SW 1271 (cell line): ENCODE measurements around the gene TMEM178A.
"Not testable (repeated sequence)": the region's sequence is repeated elsewhere in the genome, so short reads cannot be mapped to it uniquely, and the experiment has no call there.

Experiments used
- DNase-seq, 2 experiments: peaks; one replicate each; lab custom pipeline; 2025; lab: John Stamatoyannopoulos, UW

Gene TMEM178A

GRCh38 chr2:39648580-39648979, 17.1 kb upstream of the TMEM178A start:
- no peak for DNase-seq

GRCh38 chr2:39649511-39649910, 16.2 kb upstream of the TMEM178A start:
- no peak for DNase-seq

GRCh38 chr2:39650468-39650867, 15.2 kb upstream of the TMEM178A start:
- no peak for DNase-seq

DNA sequence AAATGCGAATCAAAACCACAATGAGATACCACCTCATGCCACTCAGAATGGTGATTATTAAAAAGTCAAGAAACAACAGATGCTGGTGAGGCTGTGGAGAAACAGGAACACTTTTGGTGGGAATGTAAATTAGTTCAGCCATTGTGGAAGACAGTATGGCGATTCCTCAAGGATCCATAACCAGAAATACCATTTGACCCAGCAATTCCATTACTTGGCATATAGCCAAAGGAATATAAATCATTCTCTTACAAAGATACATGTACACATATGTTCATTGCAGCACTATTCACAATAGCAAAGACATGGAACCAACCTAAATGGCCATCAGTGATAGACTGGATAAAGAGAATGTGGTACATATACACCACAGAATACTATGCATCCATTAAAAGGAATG, 9.5 kb upstream of the TMEM178A start:
- DNase-seq = not testable (repeated sequence)

- DNase-seq = no peak
These were observed 8.3 kb upstream of the TMEM178A start for GRCh38 chr2:39657287-39657937.

DNA sequence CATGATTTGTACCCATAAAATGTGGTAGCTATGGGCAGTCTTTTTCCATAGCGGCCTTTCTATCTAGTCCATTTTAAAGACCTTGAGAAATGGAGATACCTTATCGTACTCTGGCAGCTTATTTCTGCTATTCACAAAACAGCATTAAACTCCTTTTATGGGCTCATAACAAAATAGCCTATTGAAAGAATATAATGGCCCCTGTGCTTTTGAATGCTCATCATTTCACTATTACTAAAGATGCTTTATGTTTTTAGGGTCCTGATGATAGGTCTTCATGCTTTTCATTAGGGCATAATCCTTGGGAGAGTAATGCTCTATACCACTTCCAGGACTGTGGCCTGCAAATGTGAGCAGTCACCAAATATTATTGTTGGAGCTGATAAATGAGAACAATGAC, 7.3 kb upstream of the TMEM178A start:
- DNase-seq = no peak

- DNase-seq = no peak
These were observed 5.7 kb upstream of the TMEM178A start for GRCh38 chr2:39659765-39660611.

DNA sequence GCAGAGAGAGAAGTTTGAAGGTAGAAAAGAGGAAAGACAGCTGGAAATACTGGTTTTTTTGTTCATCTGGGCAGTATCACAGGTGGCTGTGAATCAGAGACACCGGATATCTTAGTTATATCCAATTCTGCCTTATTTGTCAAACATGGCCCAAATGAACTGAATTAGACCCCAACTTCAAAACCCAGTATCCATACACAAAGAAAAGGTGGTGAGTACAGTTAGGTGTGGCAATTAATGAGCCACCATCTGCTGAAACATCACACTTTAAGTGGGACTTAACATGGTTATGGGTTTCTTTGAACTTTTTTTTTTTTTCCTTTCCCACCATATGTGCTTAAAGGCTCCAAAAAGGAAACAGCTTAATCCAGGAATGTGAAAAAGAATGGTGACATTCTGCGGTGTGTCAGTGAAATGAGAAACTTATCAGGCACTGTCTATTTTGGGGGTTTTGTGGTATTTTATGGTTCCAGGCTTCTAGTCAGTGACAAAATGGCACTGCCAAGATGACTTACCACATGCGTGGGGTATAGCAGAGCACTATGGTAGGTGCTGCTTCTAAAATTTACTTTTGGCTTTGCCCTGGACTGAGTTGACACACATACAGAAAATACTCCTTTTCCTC, 5.0 kb upstream of the TMEM178A start:
- DNase-seq = no peak

GRCh38 chr2:39661826-39662225, 3.9 kb upstream of the TMEM178A start:
- no peak for DNase-seq

DNA sequence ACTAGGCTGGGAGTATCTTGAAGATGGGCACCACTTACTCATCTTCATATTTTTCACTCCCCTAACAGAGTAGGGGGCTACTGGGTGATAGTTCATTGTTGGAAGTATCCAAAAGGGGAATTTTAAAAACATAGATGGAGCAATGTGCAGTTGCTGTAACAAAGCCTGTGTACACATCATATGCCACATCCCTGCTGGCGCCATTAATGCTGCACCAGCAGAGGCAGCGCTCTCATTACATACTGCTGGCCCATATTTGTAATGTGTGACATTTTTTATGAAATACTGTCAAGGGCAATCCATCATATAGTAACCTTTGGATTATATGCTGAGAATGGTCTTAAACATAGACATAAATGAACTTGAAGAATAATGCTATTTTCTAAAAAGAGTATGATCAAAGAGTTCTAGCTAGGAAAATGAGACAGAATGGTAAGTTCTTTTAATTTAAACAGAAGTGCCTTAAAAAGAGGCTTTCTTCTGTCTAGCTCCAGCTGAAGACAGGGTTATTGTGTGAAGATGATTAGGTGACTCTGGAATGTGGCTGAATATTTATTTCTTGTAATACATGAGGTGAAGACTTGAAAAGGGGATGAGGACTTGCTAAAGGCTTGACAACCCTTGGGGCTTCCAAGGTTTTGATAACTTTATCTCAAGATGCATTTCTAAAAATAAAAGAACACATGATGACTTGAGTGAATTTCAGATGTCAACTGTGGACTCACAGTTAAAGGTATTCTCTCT, 2.4 kb upstream of the TMEM178A start:
- no peak for DNase-seq

DNA sequence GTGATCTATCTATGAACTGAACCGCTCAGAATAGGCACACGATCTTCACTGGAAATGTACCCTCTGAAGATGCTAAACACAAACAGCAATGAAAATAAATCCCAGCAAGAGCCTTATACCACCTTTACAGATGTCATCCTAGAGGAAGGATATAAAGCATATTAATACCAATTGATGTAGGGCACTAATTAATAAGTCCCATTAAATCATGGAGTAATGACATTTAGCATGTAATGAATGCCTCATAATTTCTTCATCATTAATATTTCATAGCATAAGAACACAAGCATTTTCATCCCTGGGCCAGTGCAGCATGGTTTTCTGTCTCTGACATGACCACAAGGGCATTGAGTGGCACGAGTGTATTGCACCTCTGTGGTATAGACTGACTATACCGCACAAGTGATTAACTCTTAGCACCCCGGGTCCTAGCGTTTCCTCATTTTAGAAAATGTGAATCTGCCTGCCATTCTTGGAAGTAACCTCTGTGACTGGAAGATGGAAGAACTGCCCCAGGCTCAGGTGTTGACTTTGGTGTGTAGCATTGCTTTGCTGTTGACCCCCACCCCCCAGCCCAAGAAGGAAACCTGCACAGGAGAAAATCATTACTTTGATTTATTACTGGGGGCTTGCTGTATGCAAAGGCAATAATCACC, 1.4 kb upstream of the TMEM178A start:
- DNase-seq = no peak

- no peak for DNase-seq
These were observed 677 bp upstream of the TMEM178A start for GRCh38 chr2:39664888-39665591.

DNA sequence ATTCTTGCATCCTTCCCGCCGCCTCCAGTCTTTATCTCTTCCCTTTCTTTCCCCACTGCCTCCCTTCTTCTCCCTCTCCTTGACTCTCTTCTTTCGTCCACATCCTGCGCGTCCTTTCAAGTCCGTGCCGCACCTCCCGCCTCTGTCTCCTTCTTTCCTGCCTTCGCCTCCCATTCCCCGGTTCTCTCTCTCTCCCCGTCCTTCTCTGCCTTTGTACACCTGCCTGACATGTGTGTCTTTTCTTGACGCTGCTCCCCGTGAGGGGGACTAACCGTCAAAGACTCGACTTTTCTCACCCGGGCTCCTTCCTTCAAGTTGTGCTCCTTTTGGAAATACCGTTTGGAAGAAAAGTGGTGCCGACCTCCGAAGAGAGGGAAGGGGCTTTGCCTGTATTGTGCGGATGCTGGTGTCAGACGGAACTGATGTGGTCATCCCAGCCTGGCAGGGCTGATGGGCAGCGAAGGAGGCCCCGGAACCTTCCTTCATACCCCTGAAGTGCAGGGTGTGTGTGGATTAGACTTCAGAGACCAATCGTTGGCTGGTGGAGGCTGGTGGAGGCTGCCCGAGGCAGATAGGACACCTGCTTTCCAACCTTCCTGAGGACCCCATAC, 879 bp downstream of the TMEM178A start:
- no peak for DNase-seq

DNA sequence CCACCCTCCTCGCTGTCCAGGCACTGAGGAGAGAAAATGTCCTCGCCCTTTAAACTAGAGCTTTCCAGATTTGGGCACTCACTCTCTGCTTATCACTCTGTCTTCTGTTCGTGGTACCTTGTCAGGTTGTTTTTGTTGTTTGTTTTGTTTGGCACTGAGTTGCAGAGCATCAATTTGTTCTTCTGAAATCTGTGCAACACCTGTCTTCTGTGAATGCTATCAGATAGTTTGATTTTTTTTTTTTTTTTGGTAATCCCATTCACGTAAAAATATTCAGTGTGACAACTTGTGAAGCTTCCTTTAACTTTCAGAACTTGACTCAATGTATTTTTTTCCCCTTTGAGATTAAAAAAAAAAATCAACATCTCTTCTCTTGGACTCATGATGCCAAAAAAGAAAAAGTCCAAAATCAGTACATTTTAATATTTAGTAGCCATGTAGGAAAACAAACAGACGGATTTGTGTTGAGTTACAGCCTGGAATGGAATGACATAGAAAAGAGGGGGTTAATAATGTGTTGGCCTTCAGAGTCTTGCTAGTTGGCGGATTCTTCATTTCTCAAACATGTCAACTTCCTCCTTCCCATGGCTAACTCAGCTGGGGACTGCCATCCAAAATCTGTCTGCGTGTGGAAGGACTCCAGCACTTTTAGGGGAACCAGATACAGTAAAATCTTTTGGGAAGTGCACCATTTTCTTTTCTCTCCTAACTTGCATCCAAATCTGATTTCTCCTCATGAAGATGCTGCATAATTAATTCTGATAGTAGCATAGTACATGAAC, 1.6 kb downstream of the TMEM178A start:
- DNase-seq = no peak

- no peak for DNase-seq
These were observed 2.2 kb downstream of the TMEM178A start for GRCh38 chr2:39667886-39668276.

GRCh38 chr2:39668576-39669080, 2.9 kb downstream of the TMEM178A start:
- DNase-seq = no peak

DNA sequence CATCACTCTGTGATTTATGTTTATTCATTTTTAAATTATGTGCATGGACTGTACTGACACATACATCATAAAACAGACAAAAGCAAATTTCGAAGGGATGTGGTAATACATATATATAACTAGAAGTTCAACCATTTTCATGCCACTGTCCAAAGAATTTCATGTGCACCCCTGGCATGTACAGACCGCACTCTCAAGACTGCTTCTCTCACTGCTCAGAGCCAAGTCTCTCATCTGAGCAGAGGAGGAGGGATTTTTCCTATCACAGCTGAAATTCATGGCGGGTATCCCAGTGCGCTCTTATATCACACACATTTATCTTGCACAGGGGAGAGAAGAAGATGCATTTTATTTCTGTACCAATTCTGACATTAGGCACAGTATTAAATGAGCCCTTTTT, 5.9 kb downstream of the TMEM178A start:
- no peak for DNase-seq

GRCh38 chr2:39673018-39673417, 7.3 kb downstream of the TMEM178A start:
- DNase-seq = no peak

DNA sequence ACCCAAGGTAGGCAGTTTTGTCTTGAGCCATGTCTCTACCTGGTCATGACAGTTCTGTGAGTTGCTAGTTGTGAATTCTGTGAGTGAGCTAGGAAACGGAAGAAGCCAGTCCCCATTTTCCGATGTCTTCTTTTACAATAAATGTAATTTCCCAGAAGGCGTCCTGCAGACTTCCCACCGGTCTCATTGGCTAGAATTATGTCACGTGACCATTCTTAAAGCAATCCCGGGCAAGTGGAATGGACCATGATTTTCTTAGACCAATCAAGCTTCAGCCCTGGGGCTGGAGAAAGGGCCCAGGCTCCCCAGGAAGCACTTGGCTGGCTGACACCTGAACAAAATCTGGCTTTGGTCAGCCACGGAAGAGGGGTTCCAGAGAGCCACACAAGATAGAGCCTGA, 10.6 kb downstream of the TMEM178A start:
- DNase-seq = no peak

- no peak for DNase-seq
These were observed 12.5 kb downstream of the TMEM178A start for GRCh38 chr2:39678170-39678569.
